HG03469 (cell line): ENCODE results near the gene SPOCK1.
"Not testable (repeated sequence)": the region's sequence is repeated elsewhere in the genome, so short reads cannot be mapped to it uniquely, and the experiment has no call there.

Experiments used
- ATAC-seq: cut with Tn5 transposase; IDR thresholded peaks from one replicate; pipeline ENCODE4 v1.9.1; 2021; ENCODE audit warnings: mild to moderate bottlenecking, moderate library complexity, moderate number of reproducible peaks; ENCODE audit not compliant: unreplicated experiment

The SPOCK1 gene

GRCh38 chr5:137269946-137270345 is 229.2 kb downstream of the SPOCK1 start:
- ATAC-seq = no peak

- no peak for ATAC-seq
Observed at GRCh38 chr5:137269274-137269673, 229.9 kb downstream of the SPOCK1 start.

- ATAC-seq = no peak
Observed at GRCh38 chr5:137268646-137269045, 230.5 kb downstream of the SPOCK1 start.

GRCh38 chr5:137266186-137266585 is 232.9 kb downstream of the SPOCK1 start:
- no peak for ATAC-seq

- no peak for ATAC-seq
Observed at GRCh38 chr5:137265457-137265856, 233.7 kb downstream of the SPOCK1 start.

GRCh38 chr5:137264573-137264972 is 234.6 kb downstream of the SPOCK1 start:
- no peak for ATAC-seq

- no peak for ATAC-seq
Observed at GRCh38 chr5:137264041-137264440, 235.1 kb downstream of the SPOCK1 start.

GRCh38 chr5:137263371-137264005 is 235.6 kb downstream of the SPOCK1 start:
- ATAC-seq = no peak

- ATAC-seq = no peak
Observed at GRCh38 chr5:137262818-137263217, 236.3 kb downstream of the SPOCK1 start.

- ATAC-seq = no peak
Observed at GRCh38 chr5:137260820-137261695, 238.1 kb downstream of the SPOCK1 start.

GRCh38 chr5:137259115-137259514 is 240.0 kb downstream of the SPOCK1 start:
- ATAC-seq = not testable (repeated sequence)

- no peak for ATAC-seq
Observed at GRCh38 chr5:137254119-137255090, 244.7 kb downstream of the SPOCK1 start.

GRCh38 chr5:137252512-137252911 is 246.6 kb downstream of the SPOCK1 start:
- ATAC-seq = no peak

GRCh38 chr5:137250421-137250820 is 248.7 kb downstream of the SPOCK1 start:
- ATAC-seq = no peak

GRCh38 chr5:137248527-137248926 is 250.6 kb downstream of the SPOCK1 start:
- ATAC-seq = no peak

- ATAC-seq = no peak
Observed at GRCh38 chr5:137245438-137245837, 253.7 kb downstream of the SPOCK1 start.

- no peak for ATAC-seq
Observed at GRCh38 chr5:137240285-137240684, 258.8 kb downstream of the SPOCK1 start.

- ATAC-seq = no peak
Observed at GRCh38 chr5:137236849-137237507, 262.1 kb downstream of the SPOCK1 start.

GRCh38 chr5:137236252-137236651 is 262.9 kb downstream of the SPOCK1 start:
- ATAC-seq = no peak
